Mammary epithelial cell (primary cell): ENCODE results near the gene PPP2R3A.

Source experiments
- CTCF ChIP-seq, 2 donors: IDR thresholded peaks in 1 of 2; conservative IDR thresholded peaks in 1 of 2; 2 replicates each; pipeline ENCODE4 v1.5.1; 2011 to 2012; ENCODE audit warnings: inconsistent platforms in 2 of 2, low read length in 2 of 2, mild to moderate bottlenecking in 2 of 2, control low read depth in 1 of 2, low read depth in 1 of 2; ENCODE audit not compliant: insufficient read depth in 1 of 2; ENCODE audit errors: extremely low read depth in 1 of 2
- EZH2 ChIP-seq: IDR thresholded peaks from 2 replicates; pipeline ENCODE4 v1.6.1; 2012; ENCODE audit warnings: low read length, inconsistent platforms, borderline replicate concordance

- TF ChIP-seq CTCF (conservative IDR thresholded peaks at IDR 0.05 in 1 of 2, IDR thresholded peaks at IDR 0.05 in 1 of 2; ENCODE audit: extremely low read depth in 1 of 2, insufficient read depth in 1 of 2, low read depth in 1 of 2, low read length in 2 of 2), result no peak
- TF ChIP-seq EZH2, result no peak
These were observed 140.6 kb downstream of the PPP2R3A start for GRCh38 chr3:136106101-136106500.
